B cell (primary cell): ENCODE data around the gene CDNF. TPM values are rescaled to one million over a fixed set of nuclear protein-coding genes. Genes with fewer than 3 reads are reported as not detected.

Source experiments
- ATAC-seq: fragments of 200-7000 bp; cut with Tn5 transposase; one replicate; pipeline ENCODE4 v1.10.0; 2021; ENCODE audit warnings: low read depth, mild to moderate bottlenecking, moderate number of reproducible peaks, moderate library complexity
- CTCF ChIA-PET: fragments of 350-600 bp; sonication (Branson Sonifier 250); formaldehyde crosslinking; loops from one replicate; lab custom pipeline; 2021; ENCODE audit warnings: antibody characterized with exemption, inconsistent platforms; lab: Charles Lee
- POLR2A ChIA-PET: fragments of 350-600 bp; sonication (Branson Sonifier 250); formaldehyde crosslinking; loops from one replicate; lab custom pipeline; 2021; ENCODE audit warnings: antibody characterized with exemption; lab: Charles Lee
- DNase-seq: peaks from one replicate; pipeline ENCODE4 v3.0.0; 2013
- H2AFZ ChIP-seq: 2 replicates; pipeline ENCODE4 v1.6.1; 2012; ENCODE audit warnings: mild to moderate bottlenecking, low read depth, low read length; ENCODE audit not compliant: insufficient read depth, poor library complexity, severe bottlenecking
- H3K27ac ChIP-seq, 2 donors: 1 replicate in 1 of 2; 2 replicates in 1 of 2; pipeline ENCODE4 v1.5.1; 2012 to 2013; ENCODE audit warnings: low read length in 2 of 2, mild to moderate bottlenecking in 2 of 2, moderate library complexity in 1 of 2
- H3K27me3 ChIP-seq, 4 experiments: fragments of 200-600 bp in 1 of 4; sonication (generic) in 1 of 4; replicated peaks in 1 of 4; 1 replicate in 2 of 4; 2 replicates in 2 of 4; pipeline versions ENCODE4 v1.6.1 to v1.7.0; 2013 to 2016; ENCODE audit warnings: low read length in 3 of 4, mild to moderate bottlenecking in 2 of 4, mixed read lengths in 1 of 4, moderate library complexity in 1 of 4; ENCODE audit not compliant: insufficient read depth in 4 of 4, control insufficient read depth in 3 of 4; ENCODE audit errors: control extremely low read depth in 1 of 4
- H3K36me3 ChIP-seq, 2 experiments: replicated peaks in 1 of 2; 1 replicate in 1 of 2; 2 replicates in 1 of 2; pipeline versions ENCODE4 v1.6.1 to v1.7.1; 2013; ENCODE audit warnings: low read length in 1 of 2; ENCODE audit not compliant: insufficient read depth in 2 of 2, control insufficient read depth in 1 of 2; ENCODE audit errors: control extremely low read depth in 1 of 2, extremely low read depth in 1 of 2
- H3K4me1 ChIP-seq, 2 donors: fragments of 200-600 bp in 1 of 2; sonication (generic) in 1 of 2; 1 replicate in 1 of 2; 2 replicates in 1 of 2; pipeline versions ENCODE4 v1.5.1 to v1.6.1; 2013 to 2017; ENCODE audit warnings: low read length in 2 of 2; ENCODE audit not compliant: control insufficient read depth in 2 of 2, insufficient read depth in 2 of 2
- H3K4me2 ChIP-seq: replicated peaks from 2 replicates; pipeline ENCODE3; 2012; ENCODE audit warnings: mild to moderate bottlenecking, low read depth, low read length; ENCODE audit not compliant: poor library complexity, severe bottlenecking
- H3K4me3 ChIP-seq, 5 experiments: fragments of 200-600 bp in 1 of 5; sonication (generic) in 1 of 5; 1 replicate in 3 of 5; 2 replicates in 2 of 5; pipeline versions ENCODE4 v1.5.1 to v1.7.0; 2011 to 2016; ENCODE audit warnings: low read length in 4 of 5, mild to moderate bottlenecking in 4 of 5, low read depth in 2 of 5, control low read depth in 1 of 5, moderate library complexity in 1 of 5; ENCODE audit not compliant: insufficient read depth in 1 of 5; ENCODE audit errors: control extremely low read depth in 1 of 5, extremely low read depth in 1 of 5
- H3K79me2 ChIP-seq: fragments of 200-600 bp; sonication (generic); one replicate; pipeline ENCODE4 v1.6.0; 2016; ENCODE audit warnings: low read length; ENCODE audit not compliant: control insufficient read depth, insufficient read depth
- H3K9ac ChIP-seq: fragments of 200-600 bp; sonication (generic); 2 replicates; pipeline ENCODE4 v1.6.1; 2017; ENCODE audit warnings: mild to moderate bottlenecking, low read length, moderate library complexity
- H3K9me3 ChIP-seq, 3 donors: one replicate each; pipeline versions ENCODE4 v1.6.1 to v1.7.1; 2013; ENCODE audit warnings: low read length in 2 of 3; ENCODE audit not compliant: control insufficient read depth in 2 of 3, insufficient read depth in 1 of 3; ENCODE audit errors: control extremely low read depth in 1 of 3
- H4K20me1 ChIP-seq: 2 replicates; pipeline ENCODE4 v1.6.0; 2012; ENCODE audit warnings: mild to moderate bottlenecking, low read length; ENCODE audit not compliant: insufficient read depth, control insufficient read depth, poor library complexity, severe bottlenecking
- H3K27ac Mint-ChIP-seq: one replicate; pipeline ENCODE4 v1.8.0; 2021; ENCODE audit warnings: mixed read lengths
- H3K27me3 Mint-ChIP-seq: one replicate; pipeline ENCODE4 v1.8.0; 2021; ENCODE audit warnings: mixed read lengths
- H3K4me1 Mint-ChIP-seq: one replicate; pipeline ENCODE4 v1.8.0; 2021; ENCODE audit warnings: mixed read lengths
- H3K4me3 Mint-ChIP-seq: one replicate; pipeline ENCODE4 v1.8.0; 2021; ENCODE audit warnings: mixed read lengths
- H3K9me3 Mint-ChIP-seq: one replicate; pipeline ENCODE4 v1.8.0; 2022; ENCODE audit warnings: mixed read lengths; ENCODE audit not compliant: insufficient read depth
- CTCF ChIP-seq: fragments of 200-600 bp; IDR thresholded peaks from one replicate; pipeline ENCODE4 v1.8.0; 2022; ENCODE audit warnings: antibody characterized with exemption, mild to moderate bottlenecking
- EZH2 ChIP-seq: IDR thresholded peaks from 2 replicates; pipeline ENCODE4 v1.6.1; 2012; ENCODE audit warnings: borderline replicate concordance, low read depth, mild to moderate bottlenecking, moderate library complexity, low read length; ENCODE audit not compliant: insufficient read depth, poor library complexity, severe bottlenecking
- WGBS: methylation state at CpG from one replicate; pipeline ENCODE4 v1.1.5; 2013; ENCODE audit warnings: missing lambda C conversion rate; ENCODE audit not compliant: insufficient coverage; 5-methylcytosine and 5-hydroxymethylcytosine counted together
- intact Hi-C: fragments of 100-400 bp; cut with micrococcal nuclease; formaldehyde crosslinking; loops from one replicate; pipeline ENCODE4 v1.10.0; 2022
- polyA plus RNA-seq: library from polyadenylated mRNA; depleted of rRNA; stranded (reverse); fragments of >200 nt; gene quantifications from 2 replicates; pipeline ENCODE4 v1.2.3, GENCODE V29; 2012
- total RNA-seq, 2 donors: library from RNA; stranded (reverse); fragments of 120-200 nt in 1 of 2; gene quantifications; 1 replicate in 1 of 2; 2 replicates in 1 of 2; pipeline versions ENCODE4 v1.2.3 to v1.2.4, GENCODE V29; 2013 to 2022

The CDNF gene
- total and polyA plus RNA-seq, 2 donors (not counting 1 experiment from before 2014, with no cell fraction given): 1.4 to 1.8 TPM

DNA sequence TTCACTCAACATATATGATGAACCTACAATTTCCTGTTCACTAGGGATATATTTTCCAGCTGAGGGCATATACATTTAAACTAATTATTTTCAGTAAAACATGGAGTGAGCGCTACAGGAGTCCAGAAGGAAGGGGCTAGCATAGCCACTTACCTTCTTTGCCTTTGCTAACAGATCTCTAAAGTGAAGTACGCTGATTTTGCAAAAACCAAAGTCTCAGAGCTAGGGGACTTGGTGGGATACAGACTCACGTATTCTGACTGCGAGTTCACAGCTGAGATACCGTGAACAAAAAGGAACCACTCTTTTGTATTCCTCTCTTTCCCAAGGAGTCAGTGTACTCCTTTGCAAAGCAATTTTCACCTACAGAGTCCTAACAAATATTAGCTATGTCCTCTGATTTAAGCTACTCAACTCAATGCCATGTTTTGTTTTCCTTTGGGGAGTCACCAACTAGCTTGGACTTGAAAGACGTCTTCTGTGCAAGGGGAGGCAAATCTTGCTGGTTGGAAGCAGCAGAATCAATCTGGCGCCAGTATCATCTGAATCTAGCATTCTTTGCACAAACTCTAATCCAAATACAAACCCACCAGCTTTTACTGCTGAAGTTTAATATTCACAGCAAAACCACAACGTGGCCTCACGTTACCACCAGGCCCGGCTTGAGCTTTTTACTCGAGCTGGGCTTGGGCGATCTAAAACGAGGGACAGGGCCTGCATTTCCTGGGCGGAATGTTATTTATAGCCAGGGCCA is 657 bp downstream of the CDNF start:
- Mint-ChIP-seq H3K27ac (peak overlapping the region; percentile 98), H3K27me3 (no peaks in the 10 kb centered on the region), H3K4me3 (peak overlapping the region; percentile 98), H3K4me1 (peaks cover 20% of the 10 kb centered on the region), H3K9me3 (no peaks in the 10 kb centered on the region)
- Histone ChIP-seq H3K79me2 (peaks cover 36% of the 10 kb centered on the region), H4K20me1 (no peaks in the 10 kb centered on the region), H3K4me2 (peak overlapping the region; percentile 83), H3K27me3 (no peaks in the 10 kb centered on the region), H3K4me1 (peaks cover 16 to 17% of the 10 kb centered on the region in 2 donors), H2AFZ (peak overlapping the region; percentile 96), H3K9me3 (no peaks in the 10 kb centered on the region), H3K4me3 (peak overlapping the region; percentile 63 to 99 (median 98)), H3K27ac (peak overlapping the region; percentile 79 to 83), H3K9ac (peak overlapping the region; percentile 93), H3K36me3 (peaks cover 2 to 7% of the 10 kb centered on the region in 2 experiments)
- intact Hi-C loops: loop anchor here (1.0 to 5.0 kb wide), 3 partner anchors 14 to 300 kb away; no protein-coding TSS in a partner anchor
- no peak for DNase-seq
- 28% methylated on average over 13 of the region's 14 CpGs for WGBS
- TF ChIP-seq EZH2: no peak
- no peak for TF ChIP-seq CTCF
- ChIA-PET CTCF (interaction anchor here (0.6 to 4.0 kb wide), 20 partner anchors 13 to 640 kb away, joined by 3 to 43 read pairs (median 4); partner anchors contain the start of genes MEIG1 and SUV39H2), POLR2A (interaction anchor here (0.5 to 1.6 kb wide), 12 partner anchors 13 to 339 kb away, joined by 3 to 10 read pairs (median 4); partner anchors contain the start of genes DCLRE1C and SUV39H2)
- no peak for ATAC-seq

GRCh38 chr10:14836208-14836607 is 1.6 kb downstream of the CDNF start:
- H3K27ac Mint-ChIP-seq: no peak overlapping the region
- no CpG with 5 or more reads among the region's 2 CpGs for WGBS

More at GRCh38 chr10:14836208-14836607, 1.6 kb downstream of the CDNF start:
- intact Hi-C loops: loop anchor here (5.0 kb wide), 2 partner anchors 84 to 299 kb away; no protein-coding TSS in a partner anchor
- no peak for ATAC-seq
- Histone ChIP-seq H3K9me3 (no peaks in the 10 kb centered on the region), H3K4me1 (peaks cover 16 to 17% of the 10 kb centered on the region in 2 donors), H3K79me2 (peaks cover 30% of the 10 kb centered on the region), H3K36me3 (peaks cover 0 to 2% of the 10 kb centered on the region in 2 experiments), H3K9ac (no peak overlapping the region), H3K27ac (no peak overlapping the region), H2AFZ (no peak overlapping the region), H3K27me3 (no peaks in the 10 kb centered on the region), H3K4me2 (no peak overlapping the region), H3K4me3 (no peak overlapping the region), H4K20me1 (no peaks in the 10 kb centered on the region)
- Mint-ChIP-seq H3K9me3 (no peaks in the 10 kb centered on the region), H3K27me3 (no peaks in the 10 kb centered on the region), H3K4me3 (peak overlapping the region; percentile 10), H3K4me1 (peaks cover 20% of the 10 kb centered on the region)
- no peak for TF ChIP-seq EZH2
- TF ChIP-seq CTCF: no peak
- ChIA-PET CTCF (interaction anchor here (1.3 to 4.0 kb wide), 6 partner anchors 13 to 639 kb away, joined by 3 to 43 read pairs (median 14); no protein-coding TSS in a partner anchor), POLR2A (no interaction called here)
- no peak for DNase-seq
